Type B pancreatic cell (in vitro differentiated cells): ENCODE measurements around the gene CDC42BPB. TPM values are rescaled to one million over a fixed set of nuclear protein-coding genes. Genes with fewer than 3 reads are reported as not detected.

Experiments used
- DNase-seq: peaks from one replicate; pipeline ENCODE4 v3.0.0; 2021; ENCODE audit warnings: mixed read lengths; ENCODE audit not compliant: unreplicated experiment; ENCODE audit errors: extremely low spot score
- H3K27ac Mint-ChIP-seq: 2 replicates; pipeline ENCODE4 v1.8.0; 2021; ENCODE audit warnings: mild to moderate bottlenecking, mixed read lengths
- H3K27me3 Mint-ChIP-seq: 2 replicates; pipeline ENCODE4 v1.8.0; 2021; ENCODE audit warnings: mixed read lengths
- H3K36me3 Mint-ChIP-seq: 2 replicates; pipeline ENCODE4 v1.8.0; 2021; ENCODE audit warnings: mixed read lengths
- H3K4me1 Mint-ChIP-seq: one replicate; pipeline ENCODE4 v1.8.0; 2021; ENCODE audit warnings: mixed read lengths; ENCODE audit not compliant: unreplicated experiment
- H3K4me3 Mint-ChIP-seq: 2 replicates; pipeline ENCODE4 v1.8.0; 2021; ENCODE audit warnings: mild to moderate bottlenecking, mixed read lengths
- H3K9me3 Mint-ChIP-seq: 2 replicates; pipeline ENCODE4 v1.8.0; 2021; ENCODE audit warnings: mixed read lengths
- total RNA-seq: library from RNA; stranded (reverse); gene quantifications from 2 replicates; pipeline ENCODE4 v1.2.1, GENCODE V29; 2021; ENCODE audit warnings: low replicate concordance
- TF ChIP-seq, protein P1 (sequence below): fragments of 200-600 bp; sonication (generic); conservative IDR thresholded peaks from 2 replicates; pipeline ENCODE4 v1.5.0; 2021; ENCODE audit warnings: antibody characterized with exemption, mild to moderate bottlenecking

The CDC42BPB gene
- total RNA-seq, 1 donor from 2014 or later, result 88.6 TPM

DNA sequence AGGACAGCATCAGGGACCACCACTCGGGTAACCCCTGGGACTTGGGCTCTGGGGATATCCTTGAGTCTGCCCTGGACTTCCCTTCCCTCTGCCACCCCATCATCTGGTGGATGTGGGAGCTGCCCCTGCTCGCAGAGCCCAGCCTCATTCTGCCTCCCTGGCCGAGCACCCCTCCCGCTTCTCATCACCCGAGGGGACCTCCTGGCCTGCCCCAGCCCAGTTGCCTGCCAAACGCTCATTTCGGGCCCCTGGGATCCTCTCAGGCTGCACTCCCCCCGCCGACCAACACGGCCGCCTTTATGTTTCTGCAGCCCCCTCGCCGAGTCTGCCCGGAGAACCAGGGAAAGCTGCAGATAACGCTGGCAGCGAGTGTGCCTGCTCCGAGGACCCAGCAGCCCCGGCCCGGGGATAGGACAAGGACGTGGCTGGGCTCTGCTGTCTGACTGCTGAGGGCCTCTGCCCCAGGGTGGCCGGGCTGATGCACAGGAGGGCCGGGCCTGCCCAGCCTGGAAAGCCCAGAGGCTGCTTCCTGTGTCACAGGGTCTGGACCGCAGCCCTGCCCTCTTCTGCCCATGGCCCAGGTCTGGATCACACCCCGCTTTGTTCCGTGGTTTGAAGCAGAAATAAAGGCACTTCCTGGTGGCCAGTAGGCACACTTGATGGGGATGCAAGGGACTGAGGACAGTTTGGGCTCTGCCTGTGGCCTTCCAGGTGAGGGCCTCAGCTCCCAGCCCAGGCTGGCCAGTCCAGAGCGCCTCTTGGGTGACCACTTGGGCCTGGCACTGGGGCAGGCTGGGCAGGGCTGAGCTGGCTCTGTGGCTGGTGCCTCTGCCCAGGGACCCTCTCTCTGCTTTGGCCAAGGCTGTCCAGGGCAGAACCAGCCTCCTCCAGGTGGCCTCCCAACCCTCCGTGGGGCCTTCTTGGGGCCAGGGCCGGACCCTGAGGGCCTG is 32.3 kb upstream of the CDC42BPB start:
- H3K27ac Mint-ChIP-seq, result no peak overlapping the region
- H3K36me3 Mint-ChIP-seq, result no peaks in the 10 kb centered on the region
- H3K4me3 Mint-ChIP-seq, result no peak overlapping the region
- DNase-seq, result no peak
- H3K4me1 Mint-ChIP-seq, result no peaks in the 10 kb centered on the region
- TF ChIP-seq, protein P1, sequence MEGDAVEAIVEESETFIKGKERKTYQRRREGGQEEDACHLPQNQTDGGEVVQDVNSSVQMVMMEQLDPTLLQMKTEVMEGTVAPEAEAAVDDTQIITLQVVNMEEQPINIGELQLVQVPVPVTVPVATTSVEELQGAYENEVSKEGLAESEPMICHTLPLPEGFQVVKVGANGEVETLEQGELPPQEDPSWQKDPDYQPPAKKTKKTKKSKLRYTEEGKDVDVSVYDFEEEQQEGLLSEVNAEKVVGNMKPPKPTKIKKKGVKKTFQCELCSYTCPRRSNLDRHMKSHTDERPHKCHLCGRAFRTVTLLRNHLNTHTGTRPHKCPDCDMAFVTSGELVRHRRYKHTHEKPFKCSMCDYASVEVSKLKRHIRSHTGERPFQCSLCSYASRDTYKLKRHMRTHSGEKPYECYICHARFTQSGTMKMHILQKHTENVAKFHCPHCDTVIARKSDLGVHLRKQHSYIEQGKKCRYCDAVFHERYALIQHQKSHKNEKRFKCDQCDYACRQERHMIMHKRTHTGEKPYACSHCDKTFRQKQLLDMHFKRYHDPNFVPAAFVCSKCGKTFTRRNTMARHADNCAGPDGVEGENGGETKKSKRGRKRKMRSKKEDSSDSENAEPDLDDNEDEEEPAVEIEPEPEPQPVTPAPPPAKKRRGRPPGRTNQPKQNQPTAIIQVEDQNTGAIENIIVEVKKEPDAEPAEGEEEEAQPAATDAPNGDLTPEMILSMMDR, result no peak
- H3K9me3 Mint-ChIP-seq, result no peaks in the 10 kb centered on the region
- peaks cover 13% of the 10 kb centered on the region for H3K27me3 Mint-ChIP-seq

DNA sequence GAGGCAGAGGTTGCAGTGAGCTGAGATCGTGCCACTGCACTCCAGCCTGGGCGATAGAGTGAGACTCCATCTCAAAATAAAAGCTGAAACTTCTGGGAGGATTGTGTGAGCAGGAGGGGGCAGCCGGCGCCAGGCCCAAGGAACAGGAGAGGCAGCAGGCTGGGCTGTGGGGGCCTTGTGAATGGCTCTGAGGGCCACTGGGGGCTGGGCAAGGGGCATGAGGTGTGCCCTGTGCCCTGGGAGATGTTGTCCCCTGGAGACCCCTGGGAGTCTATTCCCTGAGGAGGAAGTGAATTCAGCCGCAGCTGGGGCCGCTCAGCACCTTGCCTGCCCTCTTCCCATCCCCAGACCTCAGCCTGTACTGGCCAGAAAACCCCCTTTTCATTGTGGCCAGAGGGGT is 31.6 kb upstream of the CDC42BPB start:
- TF ChIP-seq, protein P1, result no peak
- no peaks in the 10 kb centered on the region for H3K36me3 Mint-ChIP-seq
- peaks cover 17% of the 10 kb centered on the region for H3K27me3 Mint-ChIP-seq
- no peak overlapping the region for H3K4me3 Mint-ChIP-seq
- DNase-seq, result no peak
- H3K9me3 Mint-ChIP-seq, result no peaks in the 10 kb centered on the region
- no peak overlapping the region for H3K27ac Mint-ChIP-seq
- H3K4me1 Mint-ChIP-seq, result no peaks in the 10 kb centered on the region

DNA sequence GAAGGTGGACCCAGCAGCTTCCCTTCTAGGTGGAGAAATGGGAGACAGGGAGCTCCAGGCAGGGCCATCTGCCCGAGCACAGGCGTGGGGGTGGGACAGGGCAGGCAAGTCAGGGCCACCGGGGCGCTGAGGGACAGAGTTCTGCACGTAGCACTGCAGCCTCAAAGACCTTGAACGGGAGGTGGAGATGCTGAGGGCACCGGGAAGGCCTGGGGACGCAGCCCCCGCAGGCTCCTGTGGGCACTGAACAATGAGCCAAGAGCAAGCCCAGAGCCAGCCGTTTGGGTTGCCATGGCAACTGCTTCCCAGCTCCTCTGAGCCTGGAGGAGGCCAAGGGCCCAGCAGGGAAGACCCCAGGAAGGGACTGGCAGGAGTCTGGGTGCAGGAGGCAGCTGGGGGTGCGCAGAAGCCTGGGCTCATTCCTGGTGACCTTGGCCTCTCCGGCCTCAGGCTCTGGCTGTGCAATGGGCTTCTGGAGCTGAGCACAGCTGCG is 30.0 kb upstream of the CDC42BPB start:
- no peak for DNase-seq
- TF ChIP-seq, protein P1, result no peak
- Mint-ChIP-seq H3K4me3 (no peak overlapping the region), H3K36me3 (no peaks in the 10 kb centered on the region), H3K27ac (no peak overlapping the region), H3K27me3 (peaks cover 21% of the 10 kb centered on the region), H3K4me1 (no peaks in the 10 kb centered on the region), H3K9me3 (no peaks in the 10 kb centered on the region)

DNA sequence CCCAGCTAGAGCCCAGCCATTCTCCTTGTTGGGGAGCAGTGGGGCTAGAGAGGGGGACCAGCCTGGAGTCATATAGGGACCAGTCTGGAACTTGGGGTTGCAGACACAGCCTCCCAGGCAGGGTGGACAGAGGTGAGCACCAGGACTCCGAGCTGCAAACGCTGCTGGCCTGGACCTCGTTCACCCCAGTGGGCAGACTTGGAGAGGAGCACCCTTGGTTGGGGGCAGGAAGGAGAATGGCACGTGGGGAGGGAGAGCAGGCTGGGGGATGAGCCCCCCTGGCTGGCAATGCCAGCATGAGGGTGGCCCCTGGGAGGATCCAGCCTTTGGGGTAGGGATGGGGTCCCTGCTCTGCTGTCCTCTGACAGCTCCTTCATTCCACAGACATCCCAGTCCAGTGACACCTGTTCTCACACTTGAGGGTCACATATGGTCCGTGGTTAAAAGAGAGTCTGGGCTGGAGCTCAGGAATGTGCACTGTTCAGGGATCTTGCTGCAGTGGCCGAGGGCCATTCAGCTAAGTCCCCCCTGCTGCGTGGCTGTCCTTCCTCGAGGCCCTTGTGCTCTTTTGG is 29.5 kb upstream of the CDC42BPB start:
- no peak for DNase-seq

More for the DNA sequence above, 29.5 kb upstream of the CDC42BPB start:
- no peaks in the 10 kb centered on the region for H3K36me3 Mint-ChIP-seq
- H3K4me1 Mint-ChIP-seq, result no peaks in the 10 kb centered on the region
- no peak overlapping the region for H3K27ac Mint-ChIP-seq
- H3K27me3 Mint-ChIP-seq, result peaks cover 21% of the 10 kb centered on the region
- no peak overlapping the region for H3K4me3 Mint-ChIP-seq
- TF ChIP-seq, protein P1, result no peak
- H3K9me3 Mint-ChIP-seq, result no peaks in the 10 kb centered on the region
